MM.1S (cell line): ENCODE data around the gene KCNH1.

Experiments used
- DNase-seq: peaks from one replicate; pipeline ENCODE4 v3.0.0-alpha.2; 2015
- H2AFZ ChIP-seq: fragments of 300-600 bp; sonication (generic); 2 replicates; pipeline ENCODE4 v1.6.0; 2016; ENCODE audit warnings: antibody characterized with exemption, low read length
- H3F3A ChIP-seq: fragments of 300-600 bp; sonication (generic); 2 replicates; pipeline ENCODE4 v1.6.1; 2016; ENCODE audit warnings: mild to moderate bottlenecking, antibody characterized with exemption, low read length, moderate library complexity, mixed read lengths; ENCODE audit not compliant: insufficient read depth
- H3K27ac ChIP-seq: fragments of 300-600 bp; sonication (generic); 2 replicates; pipeline ENCODE4 v1.5.1; 2016; ENCODE audit warnings: mild to moderate bottlenecking, low read length
- H3K27me3 ChIP-seq: fragments of 300-600 bp; sonication (generic); replicated peaks from 2 replicates; pipeline ENCODE4 v1.6.0; 2016; ENCODE audit warnings: low read length; ENCODE audit not compliant: insufficient read depth
- H3K36me3 ChIP-seq: fragments of 300-600 bp; sonication (generic); replicated peaks from 2 replicates; pipeline ENCODE4 v1.6.1; 2016; ENCODE audit warnings: mild to moderate bottlenecking, low read length, mixed read lengths; ENCODE audit not compliant: insufficient read depth
- H3K4me1 ChIP-seq: fragments of 300-600 bp; sonication (generic); 2 replicates; pipeline ENCODE4 v1.6.1; 2016; ENCODE audit warnings: low read length, mixed read lengths
- H3K4me2 ChIP-seq: fragments of 300-600 bp; sonication (generic); 2 replicates; pipeline ENCODE4 v1.6.0; 2016; ENCODE audit warnings: low read depth, low read length
- H3K4me3 ChIP-seq: fragments of 300-600 bp; sonication (generic); 2 replicates; pipeline ENCODE4 v1.5.1; 2016; ENCODE audit warnings: low read length, mixed read lengths
- H3K79me2 ChIP-seq: fragments of 300-600 bp; sonication (generic); 2 replicates; pipeline ENCODE4 v1.6.1; 2016; ENCODE audit warnings: mixed run types, low read length, mixed read lengths
- H3K9ac ChIP-seq: fragments of 300-600 bp; sonication (generic); 2 replicates; pipeline ENCODE4 v1.6.1; 2016; ENCODE audit warnings: low read length, mixed read lengths
- H3K9me2 ChIP-seq: fragments of 300-600 bp; sonication (generic); replicated peaks from 2 replicates; pipeline ENCODE4 v1.6.1; 2016; ENCODE audit warnings: mild to moderate bottlenecking, low read length, mixed read lengths; ENCODE audit not compliant: insufficient read depth
- H3K9me3 ChIP-seq: fragments of 300-600 bp; sonication (generic); replicated peaks from 2 replicates; pipeline ENCODE4 v1.6.1; 2016; ENCODE audit warnings: mild to moderate bottlenecking, low read length, mixed read lengths; ENCODE audit not compliant: insufficient read depth
- H4K20me1 ChIP-seq: fragments of 300-600 bp; sonication (generic); 2 replicates; pipeline ENCODE4 v1.6.1; 2016; ENCODE audit warnings: mild to moderate bottlenecking, low read length, moderate library complexity, mixed read lengths; ENCODE audit not compliant: insufficient read depth
- CTCF ChIP-seq: fragments of 300-600 bp; sonication (generic); IDR thresholded peaks from 2 replicates; pipeline ENCODE4 v1.5.1; 2016; ENCODE audit warnings: antibody characterized with exemption, low read length, mixed read lengths
- EZH2 ChIP-seq: fragments of 300-600 bp; sonication (generic); optimal IDR thresholded peaks from 2 replicates; pipeline ENCODE3; 2017; ENCODE audit warnings: low read depth, mild to moderate bottlenecking, antibody characterized with exemption, low read length, mixed read lengths
- EZH2phosphoT487 ChIP-seq: fragments of 300-600 bp; sonication (generic); IDR thresholded peaks from 2 replicates; pipeline ENCODE4 v1.6.1; 2018; ENCODE audit warnings: antibody characterized with exemption, low read length

Gene KCNH1

DNA sequence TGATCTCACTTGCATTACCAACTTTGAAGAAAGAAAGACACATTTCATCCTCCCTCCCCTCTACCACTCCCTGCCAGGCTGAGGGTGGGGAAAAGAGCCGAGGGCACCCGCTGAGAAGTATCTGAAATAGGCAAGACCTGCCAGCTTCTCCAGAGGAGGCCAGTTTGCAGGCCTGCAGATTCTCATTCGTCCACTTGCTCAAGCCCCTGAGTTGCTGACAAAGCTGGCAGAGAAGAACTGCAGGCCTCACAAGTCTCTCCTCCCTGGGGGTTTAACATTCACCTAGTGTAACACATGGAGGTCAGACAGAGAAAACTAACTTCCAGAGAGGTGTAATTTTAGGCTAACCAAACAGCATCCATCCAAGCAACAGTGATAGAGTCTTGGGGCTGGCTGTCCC, 428.9 kb downstream of the KCNH1 start:
- Histone ChIP-seq H3K9me3 (no peaks in the 10 kb centered on the region), H3K27ac (no peak overlapping the region), H3K4me2 (no peak overlapping the region), H4K20me1 (no peaks in the 10 kb centered on the region), H3F3A (peaks cover 12% of the 10 kb centered on the region; the same call in 1 of the 2 replicates), H3K36me3 (no peaks in the 10 kb centered on the region), H2AFZ (no peak overlapping the region), H3K4me1 (peaks cover 23% of the 10 kb centered on the region), H3K79me2 (no peaks in the 10 kb centered on the region), H3K9ac (no peak overlapping the region), H3K4me3 (no peak overlapping the region), H3K9me2 (no peaks in the 10 kb centered on the region), H3K27me3 (no peaks in the 10 kb centered on the region)
- DNase-seq = no peak
- TF ChIP-seq EZH2 = no peak
- no peak for TF ChIP-seq CTCF
- no peak for TF ChIP-seq EZH2phosphoT487

- H3K9me2 ChIP-seq = no peaks in the 10 kb centered on the region
- no peak overlapping the region for H3K4me2 ChIP-seq
- peaks cover 12% of the 10 kb centered on the region; the same call in 1 of the 2 replicates for H3F3A ChIP-seq
- no peaks in the 10 kb centered on the region for H4K20me1 ChIP-seq
- no peaks in the 10 kb centered on the region for H3K36me3 ChIP-seq
- no peaks in the 10 kb centered on the region for H3K9me3 ChIP-seq
- H3K4me3 ChIP-seq = no peak overlapping the region
- H3K79me2 ChIP-seq = no peaks in the 10 kb centered on the region
- H2AFZ ChIP-seq = no peak overlapping the region
- no peaks in the 10 kb centered on the region for H3K27me3 ChIP-seq
- H3K9ac ChIP-seq = no peak overlapping the region
- peaks cover 23% of the 10 kb centered on the region for H3K4me1 ChIP-seq
- no peak for DNase-seq
- TF ChIP-seq CTCF (no peak), EZH2 (no peak), EZH2phosphoT487 (no peak)
- no peak overlapping the region for H3K27ac ChIP-seq
These were observed 430.4 kb downstream of the KCNH1 start for GRCh38 chr1:210703593-210703992.

DNA sequence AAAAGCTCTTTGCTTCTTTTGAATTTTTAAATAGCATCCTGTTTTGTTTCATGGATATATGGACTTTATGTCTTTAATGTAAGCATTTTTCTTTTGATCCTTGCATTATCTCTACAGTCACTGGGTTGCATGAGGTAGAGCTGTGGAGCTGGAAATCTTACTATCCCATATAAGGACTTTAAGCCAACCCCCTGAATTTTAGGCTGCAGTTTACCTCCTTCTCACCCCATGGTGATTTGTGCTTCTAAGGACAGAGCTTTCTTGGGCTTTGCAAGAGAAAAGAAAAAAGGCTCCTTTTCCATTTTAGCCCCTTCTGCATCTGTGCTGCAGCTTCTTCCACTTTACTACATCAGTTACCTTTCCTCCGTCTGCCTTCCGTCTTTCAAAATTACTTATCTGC, 431.4 kb downstream of the KCNH1 start:
- H3K36me3 ChIP-seq = no peaks in the 10 kb centered on the region
- H4K20me1 ChIP-seq = no peaks in the 10 kb centered on the region

More for the DNA sequence above, 431.4 kb downstream of the KCNH1 start:
- no peaks in the 10 kb centered on the region for H3K27me3 ChIP-seq
- no peak for TF ChIP-seq EZH2
- TF ChIP-seq CTCF = no peak
- no peak for TF ChIP-seq EZH2phosphoT487
- H3K9me2 ChIP-seq = no peaks in the 10 kb centered on the region
- no peaks in the 10 kb centered on the region for H3K9me3 ChIP-seq
- H3K4me1 ChIP-seq = peaks cover 20% of the 10 kb centered on the region
- H2AFZ ChIP-seq = no peak overlapping the region
- H3K27ac ChIP-seq = no peak overlapping the region
- peaks cover 5% of the 10 kb centered on the region; the same call in 1 of the 2 replicates for H3F3A ChIP-seq
- H3K4me3 ChIP-seq = no peak overlapping the region
- no peak overlapping the region for H3K9ac ChIP-seq
- no peaks in the 10 kb centered on the region for H3K79me2 ChIP-seq
- H3K4me2 ChIP-seq = no peak overlapping the region
- no peak for DNase-seq
